Upper lobe of left lung (tissue), 6 donors: ENCODE data around the gene CUX1. TPM values are rescaled to one million over a fixed set of nuclear protein-coding genes. Genes with fewer than 3 reads are reported as not detected.

Source experiments
- ATAC-seq, 2 donors: fragments of 200-7000 bp; cut with Tn5 transposase; one replicate each; pipeline ENCODE4 v1.9.1; 2022; ENCODE audit warnings: mild to moderate bottlenecking in 2 of 2, moderate library complexity in 2 of 2; ENCODE audit not compliant: low FRiP score in 2 of 2
- DNase-seq, 2 donors: peaks; one replicate each; pipeline ENCODE4 v3.0.0-alpha.2; 2019 to 2020
- H3K27ac ChIP-seq, 4 donors: fragments of 200-600 bp; sonication (generic); one replicate each; pipeline ENCODE4 v1.5.1; 2016 to 2019
- H3K27me3 ChIP-seq, 4 donors: fragments of 200-600 bp; sonication (generic); one replicate each; pipeline ENCODE4 v1.5.1; 2017 to 2019
- H3K36me3 ChIP-seq, 4 donors: fragments of 200-600 bp; sonication (generic); one replicate each; pipeline ENCODE4 v1.5.1; 2016 to 2019
- H3K4me1 ChIP-seq, 4 donors: fragments of 200-600 bp; sonication (generic); one replicate each; pipeline ENCODE4 v1.5.1; 2018 to 2019
- H3K4me3 ChIP-seq, 4 donors: fragments of 200-600 bp; sonication (generic); one replicate each; pipeline ENCODE4 v1.5.1; 2017 to 2019; ENCODE audit warnings: mild to moderate bottlenecking in 2 of 4, moderate library complexity in 1 of 4
- H3K9me3 ChIP-seq, 4 donors: fragments of 200-600 bp; sonication (generic); one replicate each; pipeline ENCODE4 v1.5.1; 2018 to 2019
- EP300 ChIP-seq, 4 donors: sonication (generic); formaldehyde crosslinking; IDR thresholded peaks; one replicate each; pipeline ENCODE4 v1.5.1; 2017; ENCODE audit warnings: antibody characterized with exemption in 4 of 4, control low read depth in 2 of 4
- POLR2A ChIP-seq, 4 donors: fragments of 450-650 bp; IDR thresholded peaks; one replicate each; pipeline ENCODE4 v1.5.1; 2016 to 2017; ENCODE audit warnings: antibody characterized with exemption in 4 of 4, mild to moderate bottlenecking in 2 of 4
- POLR2AphosphoS5 ChIP-seq, 2 donors: sonication (generic); formaldehyde crosslinking; IDR thresholded peaks; one replicate each; pipeline ENCODE4 v1.5.1; 2017; ENCODE audit warnings: antibody characterized with exemption in 2 of 2
- WGBS, 2 donors: methylation state at CpG; one replicate each; pipeline ENCODE4 v1.1.5; 2017 to 2018; 5-methylcytosine and 5-hydroxymethylcytosine counted together
- total RNA-seq, 6 donors: library from RNA; depleted of rRNA in 4 of 6; stranded (reverse); fragments of >200 nt in 4 of 6; gene quantifications; one replicate each; pipeline versions ENCODE4 v1.1.0 to v1.2.1, GENCODE V29; 2016 to 2021
- TF ChIP-seq, protein P1 (sequence below), 6 experiments: fragments of 450-650 bp in 4 of 6; fragments of 200-600 bp in 2 of 6; sonication (generic) in 2 of 6; IDR thresholded peaks; one replicate each; pipeline ENCODE4 v1.5.1; 2016 to 2019; ENCODE audit warnings: antibody characterized with exemption in 6 of 6
- donor health status: DM: no; HTN: no; CAD: no; lungs with moderate emphysema.
- donor health status: DM: no; HTN: yes; CAD: no; lungs with severe emphysema.

Gene CUX1
- total RNA-seq, 6 donors from 2014 or later, result 106 to 188 (median 115) TPM

DNA sequence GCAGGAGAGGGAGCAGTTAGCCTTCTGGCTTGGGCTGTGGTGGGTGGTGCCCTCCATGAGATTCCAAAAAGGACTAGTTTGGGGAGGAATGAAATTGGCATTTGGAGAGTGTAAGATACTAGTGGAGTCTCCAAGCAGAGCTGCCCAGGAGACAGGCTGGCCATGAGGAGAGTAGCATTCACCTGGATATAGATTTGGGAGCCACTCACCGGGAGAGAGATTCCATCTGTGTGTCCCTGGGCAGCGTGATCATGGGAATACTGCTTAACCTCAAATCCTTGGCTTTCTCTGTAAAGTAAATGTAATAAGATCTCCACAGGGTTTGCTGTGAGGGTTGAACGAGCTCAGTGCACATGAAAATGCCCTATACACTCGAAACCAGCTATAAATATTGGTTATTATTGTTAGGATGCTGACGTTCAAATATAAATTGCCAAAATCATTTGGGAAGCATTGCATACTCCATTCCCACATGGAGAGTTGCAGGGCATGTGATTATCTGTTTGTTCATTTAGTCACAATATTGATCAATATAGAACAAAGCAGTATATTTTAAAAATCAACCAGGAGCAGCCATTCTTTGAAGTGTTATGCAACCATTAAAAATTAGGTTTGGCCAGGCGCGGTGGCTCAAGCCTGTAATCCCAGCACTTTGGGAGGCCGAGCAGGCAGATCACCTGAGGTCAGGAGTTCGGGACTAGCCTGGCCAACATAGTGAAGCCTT lies 143.7 kb downstream of the CUX1 start:
- no peak for ATAC-seq
- DNase-seq, result no peak

DNA sequence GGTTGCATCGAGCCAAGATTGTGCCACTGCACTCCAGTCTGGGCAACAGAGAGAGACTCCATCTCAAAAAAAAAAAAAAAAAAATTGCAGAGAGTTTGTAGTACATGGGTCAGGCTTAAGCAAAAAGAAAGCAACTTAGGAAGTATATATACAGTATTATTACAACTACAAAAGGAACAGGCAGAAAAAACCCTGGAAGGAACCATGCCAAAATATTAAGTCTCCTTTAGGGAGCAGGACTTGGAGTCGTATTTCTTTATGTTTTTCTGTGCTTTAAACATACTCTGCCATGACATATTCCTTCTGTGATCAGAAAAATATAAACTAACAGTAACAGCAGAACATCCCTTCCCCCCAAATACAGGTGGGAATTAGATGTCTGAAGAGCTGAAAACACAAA lies 144.4 kb downstream of the CUX1 start:
- no peak for ATAC-seq
- WGBS, 2 donors, result 80 to 87% methylated on average over 2 of the region's 2 CpGs
- Histone ChIP-seq H3K4me1 (peaks cover 0 to 5% (median 0%) of the 10 kb centered on the region in 4 donors), H3K36me3 (no peaks in the 10 kb centered on the region), H3K27ac (no peak overlapping the region), H3K27me3 (no peaks in the 10 kb centered on the region), H3K9me3 (no peaks in the 10 kb centered on the region), H3K4me3 (no peak overlapping the region)
- no peak for DNase-seq
- TF ChIP-seq POLR2A (IDR thresholded peaks at IDR 0.05) (no peak), EP300 (IDR thresholded peaks at IDR 0.05) (no peak), POLR2AphosphoS5 (IDR thresholded peaks at IDR 0.05) (no peak)
- TF ChIP-seq, protein P1, sequence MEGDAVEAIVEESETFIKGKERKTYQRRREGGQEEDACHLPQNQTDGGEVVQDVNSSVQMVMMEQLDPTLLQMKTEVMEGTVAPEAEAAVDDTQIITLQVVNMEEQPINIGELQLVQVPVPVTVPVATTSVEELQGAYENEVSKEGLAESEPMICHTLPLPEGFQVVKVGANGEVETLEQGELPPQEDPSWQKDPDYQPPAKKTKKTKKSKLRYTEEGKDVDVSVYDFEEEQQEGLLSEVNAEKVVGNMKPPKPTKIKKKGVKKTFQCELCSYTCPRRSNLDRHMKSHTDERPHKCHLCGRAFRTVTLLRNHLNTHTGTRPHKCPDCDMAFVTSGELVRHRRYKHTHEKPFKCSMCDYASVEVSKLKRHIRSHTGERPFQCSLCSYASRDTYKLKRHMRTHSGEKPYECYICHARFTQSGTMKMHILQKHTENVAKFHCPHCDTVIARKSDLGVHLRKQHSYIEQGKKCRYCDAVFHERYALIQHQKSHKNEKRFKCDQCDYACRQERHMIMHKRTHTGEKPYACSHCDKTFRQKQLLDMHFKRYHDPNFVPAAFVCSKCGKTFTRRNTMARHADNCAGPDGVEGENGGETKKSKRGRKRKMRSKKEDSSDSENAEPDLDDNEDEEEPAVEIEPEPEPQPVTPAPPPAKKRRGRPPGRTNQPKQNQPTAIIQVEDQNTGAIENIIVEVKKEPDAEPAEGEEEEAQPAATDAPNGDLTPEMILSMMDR (IDR thresholded peaks at IDR 0.05), result no peak

More for the DNA sequence above, 143.7 kb downstream of the CUX1 start:
- peaks cover 0 to 5% (median 0%) of the 10 kb centered on the region in 4 donors for H3K4me1 ChIP-seq
- 83 to 85% methylated on average over 8 to 9 of the region's 9 CpGs for WGBS, 2 donors
- TF ChIP-seq, protein P1 (IDR thresholded peaks at IDR 0.05), result no peak
- TF ChIP-seq POLR2A (IDR thresholded peaks at IDR 0.05) (no peak), POLR2AphosphoS5 (IDR thresholded peaks at IDR 0.05) (no peak), EP300 (IDR thresholded peaks at IDR 0.05) (no peak)
- H3K9me3 ChIP-seq, result no peaks in the 10 kb centered on the region
- H3K27ac ChIP-seq, result no peak overlapping the region
- H3K27me3 ChIP-seq, result no peaks in the 10 kb centered on the region
- H3K4me3 ChIP-seq, result no peak overlapping the region
- H3K36me3 ChIP-seq, result no peaks in the 10 kb centered on the region

DNA sequence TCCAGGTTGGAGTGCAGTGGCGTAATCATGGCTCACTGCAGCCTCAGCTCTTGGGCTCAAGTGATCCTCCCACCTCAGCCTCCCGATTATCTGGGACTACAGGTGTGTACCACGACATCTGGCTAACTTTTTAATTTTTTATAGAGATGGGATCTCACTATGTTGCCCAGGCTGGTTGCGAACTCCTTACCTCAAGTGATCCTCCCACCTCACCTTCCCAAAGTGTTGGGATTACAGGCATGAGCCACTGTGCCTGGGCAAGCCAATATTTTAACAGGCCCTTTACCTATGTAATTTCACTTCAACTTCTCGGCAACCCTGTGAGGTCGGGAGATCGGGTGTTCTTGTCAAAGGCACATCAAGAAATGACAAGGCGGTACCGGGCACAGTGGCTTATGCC lies 146.3 kb downstream of the CUX1 start:
- TF ChIP-seq POLR2A (IDR thresholded peaks at IDR 0.05), result no peak
- DNase-seq, result no peak
- Histone ChIP-seq H3K27me3 (no peaks in the 10 kb centered on the region), H3K9me3 (no peaks in the 10 kb centered on the region), H3K36me3 (no peaks in the 10 kb centered on the region), H3K27ac (no peak overlapping the region), H3K4me1 (peaks cover 0 to 5% (median 0%) of the 10 kb centered on the region in 4 donors), H3K4me3 (no peak overlapping the region)
- 89 to 97% methylated on average over 9 of the region's 9 CpGs for WGBS, 2 donors
- no peak for ATAC-seq

DNA sequence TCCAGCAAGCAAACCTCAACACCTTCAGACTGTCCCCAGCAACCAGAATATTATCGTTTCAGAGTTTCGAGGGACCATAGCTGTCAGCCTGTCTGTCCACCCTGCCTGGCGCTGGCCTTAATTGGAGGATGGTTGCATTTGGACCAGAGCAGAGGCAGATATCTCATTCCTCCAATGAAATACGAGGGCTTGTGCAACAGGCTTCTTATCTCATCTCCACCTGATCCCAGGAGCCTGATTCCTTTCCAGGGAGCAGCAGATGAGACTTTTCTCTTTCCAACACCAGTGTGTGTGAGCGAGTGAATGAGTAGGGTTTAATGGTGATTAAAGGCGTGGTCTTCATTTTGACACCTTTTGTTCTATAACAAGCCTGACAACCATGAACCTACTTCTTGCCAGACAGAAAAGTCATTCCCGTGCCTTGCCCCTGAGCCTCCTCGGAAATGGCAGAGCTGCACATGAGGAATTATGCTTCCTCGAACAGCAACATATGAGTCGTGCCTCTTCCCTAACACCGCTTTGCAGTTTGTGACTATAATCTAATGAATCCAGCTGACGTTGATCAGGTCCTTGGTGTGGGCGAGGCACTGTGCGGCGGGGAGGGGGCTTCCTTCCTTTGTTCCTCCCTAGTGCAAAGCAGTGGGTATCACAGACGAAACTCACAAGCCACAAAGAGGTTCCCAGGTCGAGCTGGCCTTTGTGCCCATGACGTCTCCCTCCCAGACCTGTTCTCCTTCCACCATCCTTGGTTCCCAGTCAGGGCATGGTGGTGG lies 147.4 kb downstream of the CUX1 start:
- peaks cover 0 to 5% (median 0%) of the 10 kb centered on the region in 4 donors for H3K4me1 ChIP-seq
- WGBS, 2 donors, result 83 to 87% methylated on average over 17 to 18 of the region's 18 CpGs
- ATAC-seq (no peak), DNase-seq (no peak)
- H3K4me3 ChIP-seq, result no peak overlapping the region
- no peaks in the 10 kb centered on the region for H3K9me3 ChIP-seq
- no peaks in the 10 kb centered on the region for H3K27me3 ChIP-seq
- H3K27ac ChIP-seq, result no peak overlapping the region
- no peaks in the 10 kb centered on the region for H3K36me3 ChIP-seq
- TF ChIP-seq, protein P1 (IDR thresholded peaks at IDR 0.05), result no peak
- TF ChIP-seq POLR2AphosphoS5 (IDR thresholded peaks at IDR 0.05) (no peak), POLR2A (IDR thresholded peaks at IDR 0.05) (no peak), EP300 (IDR thresholded peaks at IDR 0.05) (no peak)

DNA sequence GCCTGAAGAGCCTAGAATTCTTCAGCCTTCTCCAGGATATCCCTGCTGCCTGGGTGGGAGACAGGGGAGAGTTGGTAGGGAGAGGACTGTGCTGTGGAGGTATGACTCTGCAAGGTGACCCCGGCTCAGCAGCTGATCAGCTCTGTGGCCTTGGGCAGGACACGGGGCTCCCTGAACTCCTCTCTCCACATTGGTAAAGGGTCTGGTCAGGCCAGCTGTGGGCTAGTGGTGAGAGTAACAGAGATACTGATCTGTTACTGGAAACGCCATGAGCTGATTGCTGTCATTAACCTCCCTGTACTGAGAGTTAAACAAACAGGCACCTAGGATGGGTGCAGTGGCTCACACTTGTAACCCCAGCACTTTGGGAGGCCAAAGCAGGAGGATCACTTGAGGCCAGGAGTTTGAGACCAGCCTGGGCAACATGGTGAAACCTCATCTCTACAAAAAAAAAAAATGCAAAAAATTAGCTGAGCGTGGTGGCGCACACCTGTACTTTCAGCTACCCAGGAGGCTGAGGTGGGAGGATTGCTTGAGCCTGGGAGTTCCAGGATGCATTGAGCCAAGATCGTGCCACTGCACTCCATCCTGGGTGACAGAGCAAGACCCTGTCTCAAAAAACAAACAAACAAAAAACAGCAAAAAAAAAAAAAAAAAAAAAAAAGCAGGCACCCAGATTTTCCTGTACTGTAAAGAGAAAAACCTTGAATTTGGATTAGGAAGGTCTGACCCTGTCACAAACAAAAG lies 151.5 kb downstream of the CUX1 start:
- Histone ChIP-seq H3K4me3 (no peak overlapping the region), H3K36me3 (peaks cover 0 to 2% (median 0%) of the 10 kb centered on the region in 4 donors), H3K4me1 (no peaks in the 10 kb centered on the region), H3K27ac (no peak overlapping the region), H3K27me3 (no peaks in the 10 kb centered on the region), H3K9me3 (no peaks in the 10 kb centered on the region)
- ATAC-seq (no peak), DNase-seq (no peak)
- TF ChIP-seq POLR2A (IDR thresholded peaks at IDR 0.05) (no peak), EP300 (IDR thresholded peaks at IDR 0.05) (no peak), POLR2AphosphoS5 (IDR thresholded peaks at IDR 0.05) (no peak)
- TF ChIP-seq, protein P1 (IDR thresholded peaks at IDR 0.05), result no peak
- 88 to 93% methylated on average over 5 to 6 of the region's 6 CpGs for WGBS, 2 donors
